Osteocyte (in vitro differentiated cells): ENCODE results near the gene NOTUM. TPM values are rescaled to one million over a fixed set of nuclear protein-coding genes. Genes with fewer than 3 reads are reported as not detected.

Source experiments
- DNase-seq: peaks from one replicate; pipeline ENCODE4 v3.0.0; 2021; ENCODE audit warnings: mixed read lengths; ENCODE audit not compliant: unreplicated experiment; ENCODE audit errors: extremely low spot score
- H3K27ac Mint-ChIP-seq: one replicate; pipeline ENCODE4 v1.8.0; 2021; ENCODE audit warnings: mild to moderate bottlenecking, mixed read lengths; ENCODE audit not compliant: unreplicated experiment
- H3K27me3 Mint-ChIP-seq: one replicate; pipeline ENCODE4 v1.8.0; 2021; ENCODE audit warnings: mixed read lengths; ENCODE audit not compliant: unreplicated experiment
- H3K36me3 Mint-ChIP-seq: one replicate; pipeline ENCODE4 v1.8.0; 2021; ENCODE audit warnings: mixed read lengths; ENCODE audit not compliant: unreplicated experiment
- H3K4me1 Mint-ChIP-seq: one replicate; pipeline ENCODE4 v1.8.0; 2021; ENCODE audit warnings: mixed read lengths; ENCODE audit not compliant: unreplicated experiment
- H3K4me3 Mint-ChIP-seq: one replicate; pipeline ENCODE4 v1.8.0; 2021; ENCODE audit warnings: mild to moderate bottlenecking, moderate library complexity, mixed read lengths; ENCODE audit not compliant: unreplicated experiment
- H3K9me3 Mint-ChIP-seq: one replicate; pipeline ENCODE4 v1.8.0; 2021; ENCODE audit warnings: mixed read lengths; ENCODE audit not compliant: unreplicated experiment
- total RNA-seq: library from RNA; stranded (reverse); gene quantifications from 2 replicates; pipeline ENCODE4 v1.2.1, GENCODE V29; 2021
- TF ChIP-seq, protein P1 (sequence below): fragments of 200-600 bp; sonication (generic); IDR thresholded peaks from 2 replicates; pipeline ENCODE4 v1.5.0; 2021; ENCODE audit warnings: antibody characterized with exemption, mild to moderate bottlenecking, moderate library complexity

The NOTUM gene
- total RNA-seq, 1 donor from 2014 or later, result 0.30 TPM

DNA sequence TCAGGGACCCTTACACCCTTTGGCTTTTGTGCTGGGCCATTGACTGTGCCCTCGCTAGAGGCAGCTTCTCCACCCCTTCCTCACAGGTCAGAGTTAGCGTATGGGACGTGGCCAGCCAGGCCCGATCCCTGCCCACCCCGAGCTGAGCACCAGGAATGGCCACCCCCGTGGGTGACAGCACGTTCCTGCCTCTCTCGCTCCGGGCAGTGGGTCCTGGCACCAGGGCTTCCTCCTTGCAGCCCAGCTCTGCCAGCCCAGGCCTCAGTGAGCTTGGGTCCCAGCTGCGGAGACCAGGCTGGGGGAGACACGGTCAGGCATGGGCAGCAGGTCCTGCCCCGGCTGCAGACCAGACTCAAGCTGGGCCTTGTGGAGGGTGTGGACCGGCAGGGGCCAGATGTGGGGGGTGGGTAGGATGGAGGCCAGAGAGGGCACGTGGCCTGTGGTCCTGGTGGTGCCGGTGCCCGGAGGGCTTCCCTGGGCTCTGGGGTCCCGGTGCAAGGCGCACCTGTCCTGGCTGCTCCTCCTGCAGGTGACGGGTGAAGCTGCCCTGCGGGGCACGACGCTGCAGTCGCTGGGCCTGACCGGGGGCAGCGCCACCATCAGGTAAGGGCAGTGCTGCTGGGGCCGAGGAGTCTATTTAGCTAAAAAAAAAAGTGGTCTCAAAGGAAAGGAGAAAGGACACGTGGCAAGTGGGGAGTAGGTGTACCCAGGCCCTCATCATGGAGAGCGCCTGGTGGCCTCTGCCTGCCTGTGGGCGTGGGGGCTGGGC lies 34.7 kb upstream of the NOTUM start:
- peaks cover 27% of the 10 kb centered on the region for H3K4me1 Mint-ChIP-seq
- no peak for DNase-seq
- H3K27ac Mint-ChIP-seq, result no peak overlapping the region
- H3K9me3 Mint-ChIP-seq, result no peaks in the 10 kb centered on the region
- TF ChIP-seq, protein P1, sequence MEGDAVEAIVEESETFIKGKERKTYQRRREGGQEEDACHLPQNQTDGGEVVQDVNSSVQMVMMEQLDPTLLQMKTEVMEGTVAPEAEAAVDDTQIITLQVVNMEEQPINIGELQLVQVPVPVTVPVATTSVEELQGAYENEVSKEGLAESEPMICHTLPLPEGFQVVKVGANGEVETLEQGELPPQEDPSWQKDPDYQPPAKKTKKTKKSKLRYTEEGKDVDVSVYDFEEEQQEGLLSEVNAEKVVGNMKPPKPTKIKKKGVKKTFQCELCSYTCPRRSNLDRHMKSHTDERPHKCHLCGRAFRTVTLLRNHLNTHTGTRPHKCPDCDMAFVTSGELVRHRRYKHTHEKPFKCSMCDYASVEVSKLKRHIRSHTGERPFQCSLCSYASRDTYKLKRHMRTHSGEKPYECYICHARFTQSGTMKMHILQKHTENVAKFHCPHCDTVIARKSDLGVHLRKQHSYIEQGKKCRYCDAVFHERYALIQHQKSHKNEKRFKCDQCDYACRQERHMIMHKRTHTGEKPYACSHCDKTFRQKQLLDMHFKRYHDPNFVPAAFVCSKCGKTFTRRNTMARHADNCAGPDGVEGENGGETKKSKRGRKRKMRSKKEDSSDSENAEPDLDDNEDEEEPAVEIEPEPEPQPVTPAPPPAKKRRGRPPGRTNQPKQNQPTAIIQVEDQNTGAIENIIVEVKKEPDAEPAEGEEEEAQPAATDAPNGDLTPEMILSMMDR, result no peak
- peaks cover 10% of the 10 kb centered on the region for H3K36me3 Mint-ChIP-seq
- H3K4me3 Mint-ChIP-seq, result no peak overlapping the region
- H3K27me3 Mint-ChIP-seq, result no peaks in the 10 kb centered on the region

DNA sequence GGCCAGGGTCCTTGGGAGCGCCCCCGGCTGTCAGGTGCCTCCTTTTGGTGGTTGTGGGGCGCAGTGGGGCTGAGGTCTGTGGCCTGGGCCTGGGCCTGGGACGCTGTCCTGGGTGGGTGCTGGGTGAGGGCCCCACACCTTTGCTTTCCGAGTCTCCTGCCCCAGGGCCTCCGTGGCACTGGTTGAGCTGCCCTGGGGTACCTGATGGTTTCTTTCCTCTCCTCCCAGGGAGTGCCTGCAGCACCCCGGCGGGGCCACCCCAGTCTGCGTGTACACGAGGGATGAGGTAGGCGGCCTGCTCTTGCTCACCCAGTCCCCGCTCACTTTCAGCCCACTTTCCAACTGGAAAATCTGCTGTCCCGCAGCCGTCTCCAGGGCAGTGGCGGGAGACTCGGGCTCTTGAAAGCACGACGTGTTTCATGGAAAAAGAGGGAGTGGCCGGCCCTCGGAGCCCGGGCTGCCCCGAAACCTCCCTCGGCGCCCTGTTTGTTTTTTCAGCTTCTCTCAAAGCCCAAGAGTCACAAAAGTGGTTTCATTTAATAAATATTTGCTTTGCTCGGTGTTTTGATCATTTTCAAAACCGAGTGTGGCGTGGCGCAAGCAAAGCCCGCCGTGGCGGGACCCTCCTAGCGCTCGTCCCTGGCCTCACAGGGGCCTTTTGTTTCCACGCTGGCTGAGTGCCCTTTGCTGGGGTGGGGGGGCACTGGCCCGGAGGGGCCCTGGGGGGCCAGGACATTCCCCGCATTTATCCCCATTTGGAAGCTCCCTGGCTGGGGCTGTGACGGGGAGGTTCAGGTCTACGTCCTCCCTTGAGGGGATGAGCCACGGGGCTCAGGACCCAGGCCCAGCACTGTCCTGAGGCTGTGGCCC lies 33.8 kb upstream of the NOTUM start:
- H3K4me1 Mint-ChIP-seq, result peaks cover 28% of the 10 kb centered on the region
- DNase-seq, result no peak
- H3K27ac Mint-ChIP-seq, result no peak overlapping the region
- peaks cover 10% of the 10 kb centered on the region for H3K36me3 Mint-ChIP-seq
- no peaks in the 10 kb centered on the region for H3K27me3 Mint-ChIP-seq
- TF ChIP-seq, protein P1, result no peak
- H3K9me3 Mint-ChIP-seq, result no peaks in the 10 kb centered on the region
- H3K4me3 Mint-ChIP-seq, result no peak overlapping the region

DNA sequence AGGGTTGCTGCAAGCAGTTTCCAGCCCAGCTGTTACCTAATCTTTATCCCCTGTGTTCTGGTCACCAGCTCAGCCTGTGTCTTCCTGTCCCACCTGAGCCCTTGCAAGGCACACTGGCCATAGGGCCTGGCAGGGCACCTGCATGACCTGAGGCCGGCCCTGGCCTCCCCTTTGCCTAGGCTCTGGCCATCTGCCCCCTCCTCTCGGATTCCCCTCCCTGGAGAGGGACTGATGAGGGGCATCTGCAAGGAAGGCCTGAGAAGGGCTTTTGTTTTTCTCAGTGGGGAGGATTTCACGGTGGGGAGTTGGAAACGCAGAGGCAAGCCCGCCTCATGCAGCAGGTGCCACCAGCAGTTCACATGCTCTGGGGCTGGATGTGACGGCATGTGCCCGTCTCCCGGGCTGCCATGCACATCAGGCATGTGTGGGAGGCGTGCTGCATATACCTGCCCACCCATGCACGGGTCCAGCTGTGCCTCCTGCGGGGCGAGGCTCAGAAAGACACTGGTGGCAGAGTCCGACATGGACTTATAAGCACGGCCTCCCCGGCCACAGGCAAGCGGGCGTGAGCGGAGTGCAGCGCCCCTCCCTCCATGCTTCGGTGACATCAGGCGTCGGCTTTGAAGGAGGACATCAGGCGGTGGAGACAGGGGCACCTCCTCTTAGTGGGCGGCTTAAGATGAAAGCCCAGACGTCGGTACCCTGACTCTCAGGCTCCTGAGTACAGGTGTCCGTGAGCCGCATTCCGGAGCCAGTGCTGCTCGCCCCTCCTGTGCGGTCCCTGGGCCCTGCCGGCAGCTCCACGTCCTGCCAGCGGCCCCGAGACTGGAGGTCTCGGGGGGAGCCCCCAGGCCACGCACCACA lies 33.0 kb upstream of the NOTUM start:
- DNase-seq, result no peak
- no peak overlapping the region for H3K27ac Mint-ChIP-seq

DNA sequence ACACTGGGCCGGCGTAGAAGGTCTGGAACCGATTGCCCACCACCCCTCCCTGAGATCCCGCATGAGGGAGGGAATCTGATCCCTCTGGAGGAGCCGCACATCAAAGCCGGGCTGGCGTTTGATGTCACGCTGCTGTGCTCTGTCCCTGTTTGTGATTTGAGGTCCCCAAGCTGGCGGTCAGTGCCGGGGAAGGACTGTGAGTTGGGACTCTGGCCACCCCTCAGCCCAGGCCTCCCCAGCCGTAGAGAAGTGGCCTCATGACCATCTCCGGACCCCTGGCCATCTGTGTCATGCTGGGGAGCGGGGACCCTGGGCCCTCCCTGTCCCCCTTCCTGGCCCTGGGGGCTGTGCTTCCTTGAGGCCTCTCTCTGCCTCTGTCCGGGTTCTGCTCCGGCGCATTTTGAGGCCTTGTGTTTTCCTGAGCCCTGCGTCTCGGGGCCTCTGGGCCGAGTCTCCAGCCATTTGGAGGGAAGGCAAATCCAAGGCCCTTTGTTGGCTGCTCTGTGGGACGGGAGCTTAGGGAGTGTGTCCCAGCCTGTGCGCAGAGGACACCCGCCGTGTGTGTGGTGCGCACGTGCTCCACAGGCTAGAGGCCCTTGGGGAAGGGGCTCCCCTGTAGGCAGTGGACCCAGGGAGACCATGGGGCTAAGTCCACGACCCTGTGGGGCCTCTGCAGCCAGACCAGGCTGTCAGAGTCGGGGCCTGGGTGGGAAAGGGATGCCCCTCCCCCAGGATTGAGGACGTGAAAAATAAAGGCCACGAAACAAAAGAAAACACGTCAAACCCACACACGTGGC lies 31.5 kb upstream of the NOTUM start:
- Mint-ChIP-seq H3K9me3 (no peaks in the 10 kb centered on the region), H3K27me3 (no peaks in the 10 kb centered on the region), H3K4me3 (no peak overlapping the region), H3K36me3 (peaks cover 14% of the 10 kb centered on the region), H3K4me1 (peaks cover 28% of the 10 kb centered on the region), H3K27ac (peak overlapping the region; percentile 71)
- DNase-seq, result no peak
- TF ChIP-seq, protein P1, result no peak

More for the DNA sequence above, 33.0 kb upstream of the NOTUM start:
- no peak overlapping the region for H3K4me3 Mint-ChIP-seq
- TF ChIP-seq, protein P1, result no peak
- no peaks in the 10 kb centered on the region for H3K9me3 Mint-ChIP-seq
- peaks cover 28% of the 10 kb centered on the region for H3K4me1 Mint-ChIP-seq
- no peaks in the 10 kb centered on the region for H3K27me3 Mint-ChIP-seq
- H3K36me3 Mint-ChIP-seq, result peaks cover 10% of the 10 kb centered on the region
